ENCODE results near the gene SUGP2. TPM values are rescaled to one million over a fixed set of nuclear protein-coding genes. Genes with fewer than 3 reads are reported as not detected.

The SUGP2 gene
- total and polyA plus RNA-seq, 2 experiments from 2014 or later = 102 to 109 TPM

DNA sequence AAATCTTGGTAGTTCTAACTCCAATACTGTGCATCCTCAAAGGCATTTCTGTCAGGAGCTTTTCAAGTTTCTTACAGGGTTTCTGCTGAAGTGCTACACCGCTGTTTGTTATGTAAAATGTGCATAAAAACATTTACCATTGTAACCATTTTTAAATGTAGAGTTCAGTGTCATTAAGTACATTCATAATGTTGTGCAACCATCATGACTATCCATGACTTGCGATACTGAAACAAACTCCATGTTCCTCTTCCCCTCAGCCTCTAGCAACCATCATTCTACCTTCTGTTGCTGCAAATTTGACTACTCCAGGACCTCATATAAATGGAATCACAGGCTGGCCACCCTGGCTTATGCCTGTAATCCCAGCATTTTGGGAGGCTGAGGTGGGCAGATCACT, 16.1 kb upstream of the SUGP2 start:
- no peak for DNase-seq (ENCODE audit: low spot score)
- ATAC-seq = no peak
- Histone ChIP-seq H3K36me3 (ENCODE audit: insufficient read depth) (peaks cover 11% of the 10 kb centered on the region), H3F3A (replicated peaks; ENCODE audit: low read depth) (peaks cover 7% of the 10 kb centered on the region; the same call in 1 of the 2 replicates), H3K27me3 (ENCODE audit: insufficient read depth) (no peaks in the 10 kb centered on the region), H3K27ac (ENCODE audit: low read depth) (no peak overlapping the region), H3K4me2 (no peak overlapping the region), H4K20me1 (replicated peaks; ENCODE audit: insufficient read depth) (peaks cover 18% of the 10 kb centered on the region), H3K4me3 (no peak overlapping the region), H2AFZ (no peak overlapping the region), H3K4me1 (ENCODE audit: insufficient read depth) (no peaks in the 10 kb centered on the region), H3K79me2 (replicated peaks; ENCODE audit: insufficient read depth) (no peaks in the 10 kb centered on the region), H3K9me2 (ENCODE audit: insufficient read depth) (no peaks in the 10 kb centered on the region)
- H3K9me3 Mint-ChIP-seq = no peaks in the 10 kb centered on the region; the same call in 2 of the 3 replicates
- TF ChIP-seq CTCF (conservative IDR thresholded peaks at IDR 0.05; ENCODE audit: low read depth in 2 of 2) (no peak), ETS1 (IDR thresholded peaks at IDR 0.05) (no peak), POLR2AphosphoS5 (IDR thresholded peaks at IDR 0.05; ENCODE audit: low read depth) (no peak)
- TF ChIP-seq, protein P1, sequence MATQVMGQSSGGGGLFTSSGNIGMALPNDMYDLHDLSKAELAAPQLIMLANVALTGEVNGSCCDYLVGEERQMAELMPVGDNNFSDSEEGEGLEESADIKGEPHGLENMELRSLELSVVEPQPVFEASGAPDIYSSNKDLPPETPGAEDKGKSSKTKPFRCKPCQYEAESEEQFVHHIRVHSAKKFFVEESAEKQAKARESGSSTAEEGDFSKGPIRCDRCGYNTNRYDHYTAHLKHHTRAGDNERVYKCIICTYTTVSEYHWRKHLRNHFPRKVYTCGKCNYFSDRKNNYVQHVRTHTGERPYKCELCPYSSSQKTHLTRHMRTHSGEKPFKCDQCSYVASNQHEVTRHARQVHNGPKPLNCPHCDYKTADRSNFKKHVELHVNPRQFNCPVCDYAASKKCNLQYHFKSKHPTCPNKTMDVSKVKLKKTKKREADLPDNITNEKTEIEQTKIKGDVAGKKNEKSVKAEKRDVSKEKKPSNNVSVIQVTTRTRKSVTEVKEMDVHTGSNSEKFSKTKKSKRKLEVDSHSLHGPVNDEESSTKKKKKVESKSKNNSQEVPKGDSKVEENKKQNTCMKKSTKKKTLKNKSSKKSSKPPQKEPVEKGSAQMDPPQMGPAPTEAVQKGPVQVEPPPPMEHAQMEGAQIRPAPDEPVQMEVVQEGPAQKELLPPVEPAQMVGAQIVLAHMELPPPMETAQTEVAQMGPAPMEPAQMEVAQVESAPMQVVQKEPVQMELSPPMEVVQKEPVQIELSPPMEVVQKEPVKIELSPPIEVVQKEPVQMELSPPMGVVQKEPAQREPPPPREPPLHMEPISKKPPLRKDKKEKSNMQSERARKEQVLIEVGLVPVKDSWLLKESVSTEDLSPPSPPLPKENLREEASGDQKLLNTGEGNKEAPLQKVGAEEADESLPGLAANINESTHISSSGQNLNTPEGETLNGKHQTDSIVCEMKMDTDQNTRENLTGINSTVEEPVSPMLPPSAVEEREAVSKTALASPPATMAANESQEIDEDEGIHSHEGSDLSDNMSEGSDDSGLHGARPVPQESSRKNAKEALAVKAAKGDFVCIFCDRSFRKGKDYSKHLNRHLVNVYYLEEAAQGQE (IDR thresholded peaks at IDR 0.05; ENCODE audit: unreplicated experiment) = no peak
- H3K36me3 Mint-ChIP-seq (ENCODE audit: low read depth) = peaks cover 74% of the 10 kb centered on the region
- no peak overlapping the region for H3K4me3 Mint-ChIP-seq
- H3K27me3 Mint-ChIP-seq (ENCODE audit: insufficient read depth, low read depth, poor library complexity) = peaks cover 3% of the 10 kb centered on the region
- H3K27ac Mint-ChIP-seq = no peak overlapping the region
- H3K4me1 Mint-ChIP-seq = no peaks in the 10 kb centered on the region

GRCh38 chr19:19043881-19044280, 10.6 kb upstream of the SUGP2 start:
- ATAC-seq = no peak
- Histone ChIP-seq H3K79me2 (replicated peaks; ENCODE audit: insufficient read depth) (peaks cover 35% of the 10 kb centered on the region), H3K27ac (ENCODE audit: low read depth) (no peak overlapping the region), H3K4me1 (ENCODE audit: insufficient read depth) (no peaks in the 10 kb centered on the region), H3K27me3 (ENCODE audit: insufficient read depth) (no peaks in the 10 kb centered on the region), H3K4me2 (no peak overlapping the region), H2AFZ (no peak overlapping the region), H3K36me3 (ENCODE audit: insufficient read depth) (peaks cover 15% of the 10 kb centered on the region), H3K9me2 (ENCODE audit: insufficient read depth) (no peaks in the 10 kb centered on the region), H3F3A (replicated peaks; ENCODE audit: low read depth) (no peaks in the 10 kb centered on the region), H4K20me1 (replicated peaks; ENCODE audit: insufficient read depth) (peaks cover 41% of the 10 kb centered on the region), H3K4me3 (no peak overlapping the region)
- no peaks in the 10 kb centered on the region for H3K4me1 Mint-ChIP-seq
- no peak overlapping the region for H3K4me3 Mint-ChIP-seq
- H3K9me3 Mint-ChIP-seq = peaks cover 4% of the 10 kb centered on the region; the same call in 2 of the 3 replicates
- no peak for DNase-seq (ENCODE audit: low spot score)
- peaks cover 51% of the 10 kb centered on the region for H3K36me3 Mint-ChIP-seq (ENCODE audit: low read depth)
- H3K27ac Mint-ChIP-seq = no peak overlapping the region
- H3K27me3 Mint-ChIP-seq (ENCODE audit: insufficient read depth, low read depth, poor library complexity) = no peaks in the 10 kb centered on the region
- no peak for TF ChIP-seq EZH2 (IDR thresholded peaks at IDR 0.05; ENCODE audit: low read depth, unreplicated experiment)
- TF ChIP-seq NANOG (IDR thresholded peaks at IDR 0.05; ENCODE audit: borderline replicate concordance) = no peak
- TF ChIP-seq POLR2AphosphoS5 (IDR thresholded peaks at IDR 0.05; ENCODE audit: low read depth) = no peak
- no peak for TF ChIP-seq EZH2phosphoT487 (IDR thresholded peaks at IDR 0.05; ENCODE audit: unreplicated experiment)
- TF ChIP-seq CTCF (conservative IDR thresholded peaks at IDR 0.05; ENCODE audit: low read depth in 2 of 2) = no peak

All from GM23338 (cell line).